Fibroblast of skin of abdomen (primary cell): Measurements from ENCODE around the gene SRCIN1.

ENCODE experiments used
- DNase-seq: peaks from one replicate; pipeline ENCODE4 v3.0.0-alpha.2; 2013

SRCIN1 gene

DNA sequence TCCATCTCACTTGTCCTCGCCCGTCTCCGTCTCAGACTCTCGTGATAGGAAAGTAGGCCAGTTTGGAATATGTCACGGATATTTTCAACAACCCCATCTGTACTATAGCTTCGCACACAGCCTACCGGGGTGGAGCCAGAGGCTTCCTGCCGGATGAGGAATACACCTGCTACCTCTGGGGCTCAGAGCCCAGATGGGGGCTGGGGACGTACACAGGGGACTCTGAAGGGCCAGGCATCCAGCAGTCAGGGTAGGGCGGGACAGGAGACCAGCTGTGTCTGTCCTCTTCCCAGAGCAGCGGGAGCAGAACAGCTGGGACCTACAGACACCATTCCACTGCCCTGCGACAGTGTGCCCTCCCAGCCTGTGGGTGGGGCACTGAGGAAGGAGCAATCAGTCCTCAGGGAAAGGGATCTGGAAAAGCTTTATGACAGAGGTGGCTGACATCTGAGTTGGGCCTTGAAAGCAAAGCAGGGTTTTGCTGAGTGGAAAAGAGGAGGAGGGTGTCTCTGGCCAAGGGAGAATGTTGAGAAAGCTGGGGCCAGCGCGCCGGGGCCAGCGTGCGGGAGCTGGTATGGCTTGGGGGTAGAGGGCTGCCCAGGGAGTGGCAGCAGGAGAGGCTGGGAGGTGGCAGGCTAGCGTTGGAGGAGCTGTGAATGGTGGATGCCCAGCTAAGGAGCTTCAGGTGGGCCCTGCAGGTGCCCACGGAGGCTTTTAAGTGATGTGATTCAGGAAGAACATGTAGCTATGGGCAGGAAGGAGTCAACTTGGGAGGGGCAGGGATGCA lies 11.5 kb upstream of the SRCIN1 start:
- DNase-seq, result no peak

GRCh38 chr17:38616361-38616760 lies 10.6 kb upstream of the SRCIN1 start:
- DNase-seq, result no peak

- no peak for DNase-seq
Measured at GRCh38 chr17:38613981-38614779, 8.4 kb upstream of the SRCIN1 start.

GRCh38 chr17:38613525-38613980 lies 7.8 kb upstream of the SRCIN1 start:
- no peak for DNase-seq

DNA sequence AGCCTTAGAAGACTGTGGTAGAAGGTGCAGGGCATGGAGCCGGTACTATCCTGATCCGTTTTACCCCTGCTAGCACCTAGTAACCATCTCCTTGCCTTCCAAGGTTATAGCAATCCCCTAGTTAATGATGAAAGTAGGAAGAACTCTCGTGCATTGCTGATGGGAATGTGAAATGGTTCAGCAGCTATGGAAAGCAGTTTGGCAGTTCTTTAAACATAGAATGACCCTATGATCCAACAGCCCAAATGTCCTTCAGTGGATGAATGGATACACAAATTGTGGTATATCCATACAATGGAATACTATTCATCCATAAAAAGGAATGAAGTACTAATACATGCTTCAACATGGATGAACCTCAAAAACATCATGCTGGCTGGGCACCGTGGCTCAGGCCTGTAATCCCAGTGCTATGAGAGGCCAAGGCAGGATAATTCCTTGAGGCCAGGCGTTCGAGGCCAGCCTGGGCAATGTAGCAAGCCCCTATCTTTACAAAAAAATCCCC lies 6.2 kb upstream of the SRCIN1 start:
- DNase-seq, result no peak

DNA sequence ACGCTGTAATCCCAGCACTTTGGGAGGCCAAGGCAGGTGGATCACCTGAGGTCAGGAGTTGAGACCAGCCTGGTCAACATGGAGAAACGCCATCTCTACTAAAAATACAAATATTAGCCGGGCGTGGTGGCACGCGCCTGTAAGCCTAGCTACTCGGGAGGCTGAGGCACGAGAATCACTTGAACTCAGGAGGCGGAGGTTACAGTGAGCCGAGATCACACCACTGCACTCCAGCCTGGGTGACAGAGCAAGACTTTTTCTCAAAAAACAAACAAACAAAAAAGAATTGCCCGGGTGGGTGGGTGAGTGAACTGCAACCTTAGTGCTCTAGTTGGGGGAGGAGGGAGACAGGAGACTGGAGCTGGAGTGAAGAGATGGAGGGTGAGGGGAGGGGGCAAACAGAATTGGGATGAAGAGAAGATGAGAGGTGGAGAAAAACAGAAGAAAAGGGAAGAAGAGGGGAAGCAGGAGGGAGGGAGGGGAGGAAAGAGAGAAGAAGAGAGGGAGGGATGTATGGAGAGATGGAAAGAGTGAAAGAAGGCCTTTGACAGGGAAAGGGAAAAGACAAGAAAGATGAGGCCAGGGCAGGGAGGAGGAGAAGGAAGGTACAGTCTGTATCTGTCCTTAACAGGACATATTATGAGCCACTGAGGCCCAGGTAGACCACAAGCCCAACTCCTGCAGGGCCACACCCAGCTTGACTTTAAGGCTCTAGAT lies 5.5 kb upstream of the SRCIN1 start:
- no peak for DNase-seq

- no peak for DNase-seq
Measured at GRCh38 chr17:38609280-38610031, 3.7 kb upstream of the SRCIN1 start.

GRCh38 chr17:38608648-38609047 lies 2.9 kb upstream of the SRCIN1 start:
- DNase-seq, result no peak

GRCh38 chr17:38606646-38607611 lies 1.2 kb upstream of the SRCIN1 start:
- DNase-seq, result no peak

- DNase-seq, result no peak
Measured at GRCh38 chr17:38605411-38605840, 326 bp downstream of the SRCIN1 start.

DNA sequence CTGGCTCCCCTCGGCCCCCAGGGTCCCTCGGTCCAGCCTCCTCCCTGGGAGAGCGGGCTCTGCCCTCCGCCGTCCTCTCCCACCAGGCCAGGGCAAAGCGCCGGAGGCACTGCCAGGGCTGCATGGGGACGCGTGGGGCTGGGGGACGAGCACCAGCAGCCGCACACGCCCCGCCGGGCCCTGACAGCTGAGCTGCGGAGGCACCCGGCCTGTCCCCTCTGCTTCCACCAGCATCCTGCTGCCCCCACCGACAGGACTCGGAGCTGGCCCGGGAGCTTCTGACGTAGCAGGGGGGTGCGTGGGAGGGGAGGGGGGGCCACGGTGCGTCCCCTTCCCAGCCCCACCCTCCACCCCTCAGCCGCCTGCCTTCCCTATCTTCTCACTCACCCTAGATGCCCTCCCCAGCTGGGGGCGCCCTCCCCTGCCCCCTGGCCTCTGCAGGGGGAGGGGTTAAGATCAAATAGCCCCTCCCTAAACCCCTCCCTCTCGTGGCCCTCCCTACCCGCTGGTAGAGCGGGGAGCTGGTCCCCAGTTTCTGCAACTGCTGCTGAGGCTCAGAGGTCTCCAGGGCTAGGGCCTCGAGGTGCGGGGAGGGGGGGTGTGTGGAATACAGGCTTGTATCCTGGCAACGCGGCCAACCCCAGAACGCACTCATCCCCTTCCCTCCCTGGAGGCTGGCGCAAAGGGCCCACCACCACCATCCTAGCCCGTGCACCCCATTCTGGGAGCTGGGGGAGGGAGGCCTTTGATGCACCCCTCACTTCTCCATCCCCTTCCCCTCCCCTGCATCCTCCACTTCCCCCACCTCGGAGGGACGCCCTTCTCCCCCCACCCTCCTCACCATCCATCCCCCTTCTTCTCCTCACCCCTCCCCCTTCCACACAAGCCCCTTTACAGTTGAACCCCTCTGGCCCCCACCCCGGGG lies 1.0 kb downstream of the SRCIN1 start:
- no peak for DNase-seq

- DNase-seq, result no peak
Measured at GRCh38 chr17:38603786-38604478, 1.8 kb downstream of the SRCIN1 start.

- no peak for DNase-seq
Measured at GRCh38 chr17:38602956-38603785, 2.6 kb downstream of the SRCIN1 start.

DNA sequence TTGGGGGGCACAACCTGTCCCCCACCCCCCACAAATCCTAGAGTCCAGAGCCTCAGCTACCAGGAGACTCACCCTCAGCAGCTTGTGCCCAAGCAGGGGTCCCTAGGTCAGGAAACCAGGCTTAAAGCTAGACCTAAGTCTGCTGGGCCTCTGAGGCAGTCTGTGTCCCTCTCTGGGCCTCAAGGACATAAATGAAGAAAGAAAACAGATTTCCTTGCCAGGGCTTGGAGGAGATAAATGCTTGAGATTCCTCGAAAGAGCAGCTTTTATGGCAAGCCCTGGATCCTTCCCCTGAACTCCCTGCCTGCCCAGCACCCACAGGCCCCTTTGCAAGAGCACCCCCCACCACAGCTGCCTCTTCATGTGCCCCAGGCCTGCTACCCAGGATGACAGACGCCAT lies 3.3 kb downstream of the SRCIN1 start:
- DNase-seq, result no peak

GRCh38 chr17:38601539-38602351 lies 4.0 kb downstream of the SRCIN1 start:
- no peak for DNase-seq

- no peak for DNase-seq
Measured at GRCh38 chr17:38600906-38601305, 4.8 kb downstream of the SRCIN1 start.

DNA sequence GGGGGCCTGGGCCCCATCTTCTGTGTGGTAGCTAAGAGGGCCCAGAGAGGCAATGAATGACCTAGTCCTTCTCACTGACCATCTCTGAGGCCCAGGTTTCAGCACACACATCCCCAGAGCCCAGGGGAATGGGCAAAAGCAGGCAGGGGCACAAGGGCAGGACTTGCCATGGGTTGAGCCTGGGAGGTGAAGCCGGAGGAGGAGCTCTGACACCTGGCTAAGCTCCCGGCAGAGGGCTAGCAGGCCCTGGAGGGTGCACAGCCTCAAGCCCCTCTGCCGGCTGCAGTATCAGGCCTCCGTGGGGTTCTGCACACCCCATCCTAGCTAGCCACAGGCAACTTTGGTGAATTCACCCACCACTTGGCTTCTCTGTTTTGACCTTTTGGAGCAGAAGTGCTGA lies 5.3 kb downstream of the SRCIN1 start:
- DNase-seq, result no peak
